Upper lobe of left lung (tissue), 6 donors: ENCODE data around the gene ATG2B. TPM values are rescaled to one million over a fixed set of nuclear protein-coding genes. Genes with fewer than 3 reads are reported as not detected.

Source experiments
- ATAC-seq, 2 donors: fragments of 200-7000 bp; cut with Tn5 transposase; one replicate each; pipeline ENCODE4 v1.9.1; 2022; ENCODE audit warnings: mild to moderate bottlenecking in 2 of 2, moderate library complexity in 2 of 2; ENCODE audit not compliant: low FRiP score in 2 of 2
- DNase-seq, 2 donors: peaks; one replicate each; pipeline ENCODE4 v3.0.0-alpha.2; 2019 to 2020
- H3K27ac ChIP-seq, 4 donors: fragments of 200-600 bp; sonication (generic); one replicate each; pipeline ENCODE4 v1.5.1; 2016 to 2019
- H3K27me3 ChIP-seq, 4 donors: fragments of 200-600 bp; sonication (generic); one replicate each; pipeline ENCODE4 v1.5.1; 2017 to 2019
- H3K36me3 ChIP-seq, 4 donors: fragments of 200-600 bp; sonication (generic); one replicate each; pipeline ENCODE4 v1.5.1; 2016 to 2019
- H3K4me1 ChIP-seq, 4 donors: fragments of 200-600 bp; sonication (generic); one replicate each; pipeline ENCODE4 v1.5.1; 2018 to 2019
- H3K4me3 ChIP-seq, 4 donors: fragments of 200-600 bp; sonication (generic); one replicate each; pipeline ENCODE4 v1.5.1; 2017 to 2019; ENCODE audit warnings: mild to moderate bottlenecking in 2 of 4, moderate library complexity in 1 of 4
- H3K9me3 ChIP-seq, 4 donors: fragments of 200-600 bp; sonication (generic); one replicate each; pipeline ENCODE4 v1.5.1; 2018 to 2019
- EP300 ChIP-seq, 4 donors: sonication (generic); formaldehyde crosslinking; IDR thresholded peaks; one replicate each; pipeline ENCODE4 v1.5.1; 2017; ENCODE audit warnings: antibody characterized with exemption in 4 of 4, control low read depth in 2 of 4
- POLR2A ChIP-seq, 4 donors: fragments of 450-650 bp; IDR thresholded peaks; one replicate each; pipeline ENCODE4 v1.5.1; 2016 to 2017; ENCODE audit warnings: antibody characterized with exemption in 4 of 4, mild to moderate bottlenecking in 2 of 4
- POLR2AphosphoS5 ChIP-seq, 2 donors: sonication (generic); formaldehyde crosslinking; IDR thresholded peaks; one replicate each; pipeline ENCODE4 v1.5.1; 2017; ENCODE audit warnings: antibody characterized with exemption in 2 of 2
- WGBS, 2 donors: methylation state at CpG; one replicate each; pipeline ENCODE4 v1.1.5; 2017 to 2018; 5-methylcytosine and 5-hydroxymethylcytosine counted together
- total RNA-seq, 6 donors: library from RNA; depleted of rRNA in 4 of 6; stranded (reverse); fragments of >200 nt in 4 of 6; gene quantifications; one replicate each; pipeline versions ENCODE4 v1.1.0 to v1.2.1, GENCODE V29; 2016 to 2021
- TF ChIP-seq, protein P1 (sequence below), 6 experiments: fragments of 450-650 bp in 4 of 6; fragments of 200-600 bp in 2 of 6; sonication (generic) in 2 of 6; IDR thresholded peaks; one replicate each; pipeline ENCODE4 v1.5.1; 2016 to 2019; ENCODE audit warnings: antibody characterized with exemption in 6 of 6
- donor health status: DM: no; HTN: no; CAD: no; lungs with moderate emphysema.
- donor health status: DM: no; HTN: yes; CAD: no; lungs with severe emphysema.

Gene ATG2B
- total RNA-seq, 6 donors from 2014 or later, result 18.1 to 79.6 (median 20.0) TPM

DNA sequence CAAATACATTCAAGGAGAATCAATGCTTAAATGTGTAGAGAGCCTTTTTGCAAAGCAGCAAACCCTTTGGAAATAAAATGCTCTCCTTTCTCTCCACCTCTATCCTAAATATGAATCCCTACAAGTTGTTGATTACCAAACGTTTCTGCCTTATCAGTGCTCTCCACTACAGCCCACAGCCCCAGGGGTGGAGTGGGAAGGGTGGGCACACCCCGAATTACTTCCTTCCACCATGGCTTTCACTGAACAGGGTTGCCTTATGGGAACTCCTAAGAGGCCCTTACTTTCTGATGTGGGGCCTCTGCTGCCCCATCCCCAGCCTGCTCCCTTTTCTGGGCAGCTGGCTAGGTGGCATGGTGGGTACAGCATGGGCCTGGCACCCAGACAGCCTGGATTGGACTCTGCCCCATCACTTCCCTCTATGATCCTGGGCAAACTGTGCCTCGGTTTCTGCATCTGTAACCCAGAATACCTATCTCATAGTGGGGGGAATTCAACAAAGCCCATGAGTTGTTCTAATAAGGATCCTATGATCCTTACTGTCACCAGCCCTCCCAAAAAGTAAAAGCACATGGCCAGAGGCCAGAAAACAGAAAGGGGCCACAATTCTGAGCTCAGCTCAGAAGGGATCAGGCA, 44.9 kb upstream of the ATG2B start:
- no peaks in the 10 kb centered on the region for H3K9me3 ChIP-seq
- DNase-seq, result no peak
- TF ChIP-seq POLR2A (IDR thresholded peaks at IDR 0.05) (no peak), EP300 (IDR thresholded peaks at IDR 0.05) (no peak)
- TF ChIP-seq, protein P1, sequence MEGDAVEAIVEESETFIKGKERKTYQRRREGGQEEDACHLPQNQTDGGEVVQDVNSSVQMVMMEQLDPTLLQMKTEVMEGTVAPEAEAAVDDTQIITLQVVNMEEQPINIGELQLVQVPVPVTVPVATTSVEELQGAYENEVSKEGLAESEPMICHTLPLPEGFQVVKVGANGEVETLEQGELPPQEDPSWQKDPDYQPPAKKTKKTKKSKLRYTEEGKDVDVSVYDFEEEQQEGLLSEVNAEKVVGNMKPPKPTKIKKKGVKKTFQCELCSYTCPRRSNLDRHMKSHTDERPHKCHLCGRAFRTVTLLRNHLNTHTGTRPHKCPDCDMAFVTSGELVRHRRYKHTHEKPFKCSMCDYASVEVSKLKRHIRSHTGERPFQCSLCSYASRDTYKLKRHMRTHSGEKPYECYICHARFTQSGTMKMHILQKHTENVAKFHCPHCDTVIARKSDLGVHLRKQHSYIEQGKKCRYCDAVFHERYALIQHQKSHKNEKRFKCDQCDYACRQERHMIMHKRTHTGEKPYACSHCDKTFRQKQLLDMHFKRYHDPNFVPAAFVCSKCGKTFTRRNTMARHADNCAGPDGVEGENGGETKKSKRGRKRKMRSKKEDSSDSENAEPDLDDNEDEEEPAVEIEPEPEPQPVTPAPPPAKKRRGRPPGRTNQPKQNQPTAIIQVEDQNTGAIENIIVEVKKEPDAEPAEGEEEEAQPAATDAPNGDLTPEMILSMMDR (IDR thresholded peaks at IDR 0.05), result no peak

GRCh38 chr14:96405677-96406076, 42.5 kb upstream of the ATG2B start:
- Histone ChIP-seq H3K36me3 (no peaks in the 10 kb centered on the region), H3K27ac (no peak overlapping the region), H3K4me1 (peaks cover 0 to 6% (median 1%) of the 10 kb centered on the region in 4 donors), H3K4me3 (no peak overlapping the region), H3K27me3 (no peaks in the 10 kb centered on the region), H3K9me3 (no peaks in the 10 kb centered on the region)
- ATAC-seq (peak in 1 of 2 donors; percentile 29), DNase-seq (no peak)
- WGBS, 2 donors, result 55 to 58% methylated on average over 1 of the region's 1 CpG
- TF ChIP-seq POLR2A (IDR thresholded peaks at IDR 0.05), result no peak
- no peak for TF ChIP-seq EP300 (IDR thresholded peaks at IDR 0.05)
- TF ChIP-seq, protein P1 (IDR thresholded peaks at IDR 0.05), result no peak
- TF ChIP-seq POLR2AphosphoS5 (IDR thresholded peaks at IDR 0.05), result no peak

More for the DNA sequence above, 44.9 kb upstream of the ATG2B start:
- Histone ChIP-seq H3K4me3 (no peak overlapping the region), H3K36me3 (no peaks in the 10 kb centered on the region), H3K27ac (no peak overlapping the region), H3K4me1 (peaks cover 0 to 6% (median 1%) of the 10 kb centered on the region in 4 donors), H3K27me3 (no peaks in the 10 kb centered on the region)
- no peak for ATAC-seq
- 47 to 56% methylated on average over 3 of the region's 3 CpGs for WGBS, 2 donors

- TF ChIP-seq, protein P1 (IDR thresholded peaks at IDR 0.05), result no peak
- TF ChIP-seq POLR2AphosphoS5 (IDR thresholded peaks at IDR 0.05) (no peak), POLR2A (IDR thresholded peaks at IDR 0.05) (no peak), EP300 (IDR thresholded peaks at IDR 0.05) (no peak)
- WGBS, 2 donors, result 52 to 55% methylated on average over 3 of the region's 3 CpGs
- Histone ChIP-seq H3K36me3 (no peaks in the 10 kb centered on the region), H3K27me3 (no peaks in the 10 kb centered on the region), H3K4me1 (peaks cover 0 to 6% (median 1%) of the 10 kb centered on the region in 4 donors), H3K4me3 (no peak overlapping the region), H3K9me3 (no peaks in the 10 kb centered on the region), H3K27ac (no peak overlapping the region)
- DNase-seq (no peak), ATAC-seq (no peak)
These were observed 40.3 kb upstream of the ATG2B start for GRCh38 chr14:96403409-96403808.

DNA sequence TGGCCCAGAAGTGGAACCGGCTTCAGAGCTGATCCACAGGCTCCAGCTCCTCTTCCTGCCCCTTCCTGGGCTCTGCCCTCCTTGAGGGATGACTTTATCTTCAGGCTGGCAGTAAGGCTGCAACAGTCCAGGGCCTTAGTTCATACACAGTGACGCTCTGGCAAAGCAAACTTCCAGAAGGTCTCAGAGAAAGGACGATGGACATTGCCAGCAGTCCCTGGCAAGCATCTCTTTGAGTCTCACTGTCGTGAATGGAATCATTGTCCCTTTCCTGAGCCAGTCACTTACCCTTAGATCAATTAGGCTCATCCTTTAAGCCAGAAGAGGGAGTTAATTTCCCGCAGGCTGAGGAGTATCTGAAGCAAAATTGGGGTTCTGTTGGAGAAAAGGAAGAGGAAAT, 37.4 kb upstream of the ATG2B start:
- TF ChIP-seq POLR2A (IDR thresholded peaks at IDR 0.05) (no peak), EP300 (IDR thresholded peaks at IDR 0.05) (no peak), POLR2AphosphoS5 (IDR thresholded peaks at IDR 0.05) (no peak)
- TF ChIP-seq, protein P1 (IDR thresholded peaks at IDR 0.05), result no peak
- Histone ChIP-seq H3K27me3 (no peaks in the 10 kb centered on the region), H3K27ac (no peak overlapping the region), H3K4me1 (peaks cover 0 to 6% (median 1%) of the 10 kb centered on the region in 4 donors), H3K36me3 (no peaks in the 10 kb centered on the region), H3K9me3 (no peaks in the 10 kb centered on the region), H3K4me3 (no peak overlapping the region)
- WGBS, 2 donors, result 79 to 95% methylated on average over 5 of the region's 5 CpGs
- no peak for DNase-seq
- no peak for ATAC-seq

DNA sequence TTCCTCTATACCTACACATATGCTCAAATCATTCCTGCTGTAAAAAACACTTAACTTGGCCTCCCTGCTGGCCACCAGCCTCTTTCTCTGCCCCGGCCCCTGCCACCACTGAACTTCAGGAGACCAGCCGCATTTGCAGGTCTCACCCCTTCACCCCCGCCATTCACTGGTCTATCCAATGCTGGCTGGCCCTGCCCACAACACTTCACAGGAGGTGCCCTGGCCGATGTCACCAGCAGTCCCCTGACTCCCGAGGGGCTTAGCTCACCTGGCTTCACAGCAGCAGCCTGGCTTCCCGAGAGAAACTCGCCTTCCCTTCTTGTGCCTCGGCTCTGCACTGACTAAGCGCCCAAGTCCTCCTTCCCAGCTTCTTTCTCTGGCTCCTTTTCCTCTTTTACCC, 36.3 kb upstream of the ATG2B start:
- H3K4me3 ChIP-seq, result no peak overlapping the region
- DNase-seq (peak in 1 of 2 donors; percentile 38), ATAC-seq (no peak)
- H3K27ac ChIP-seq, result no peak overlapping the region
- 86 to 91% methylated on average over 9 of the region's 9 CpGs for WGBS, 2 donors
- H3K27me3 ChIP-seq, result no peaks in the 10 kb centered on the region
- H3K9me3 ChIP-seq, result no peaks in the 10 kb centered on the region
- TF ChIP-seq POLR2A (IDR thresholded peaks at IDR 0.05) (no peak), EP300 (IDR thresholded peaks at IDR 0.05) (no peak), POLR2AphosphoS5 (IDR thresholded peaks at IDR 0.05) (no peak)
- TF ChIP-seq, protein P1 (IDR thresholded peaks at IDR 0.05), result no peak
- H3K36me3 ChIP-seq, result no peaks in the 10 kb centered on the region
- H3K4me1 ChIP-seq, result peaks cover 0 to 6% (median 0%) of the 10 kb centered on the region in 4 donors
